GM23248 (cell line): ENCODE results near the gene PAPOLA.

Experiments used
- EZH2 ChIP-seq: fragments of 200-600 bp; sonication (generic); IDR thresholded peaks from 2 replicates; pipeline ENCODE4 v1.6.1; 2018; ENCODE audit warnings: antibody characterized with exemption, mild to moderate bottlenecking; ENCODE audit not compliant: insufficient read depth, poor library complexity, severe bottlenecking
- EZH2phosphoT487 ChIP-seq: fragments of 200-600 bp; sonication (generic); IDR thresholded peaks from 2 replicates; pipeline ENCODE4 v1.6.1; 2018; ENCODE audit warnings: antibody characterized with exemption, moderate library complexity, mild to moderate bottlenecking, low read depth; ENCODE audit not compliant: insufficient read depth

DNA sequence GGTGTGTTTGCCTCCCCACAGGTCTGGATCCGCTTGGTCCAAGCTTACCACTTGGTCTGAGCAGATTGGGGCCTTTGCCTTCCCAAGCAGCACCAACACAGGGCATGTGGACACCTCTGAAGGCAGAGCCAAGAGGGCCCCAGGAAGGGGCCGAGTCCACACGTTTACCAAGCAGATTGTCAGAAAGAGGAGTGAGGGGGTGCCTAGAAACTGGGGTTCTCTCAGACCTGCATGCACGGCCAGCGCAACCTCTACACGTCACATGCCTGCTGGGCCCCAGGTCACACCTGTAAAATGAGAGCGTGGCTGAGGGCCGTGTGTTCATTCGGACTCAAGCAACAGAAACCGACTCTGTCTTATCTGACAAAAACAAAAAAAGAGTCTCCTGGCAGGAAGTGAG lies 96.9 kb downstream of the PAPOLA start:
- TF ChIP-seq EZH2phosphoT487, result no peak
- TF ChIP-seq EZH2, result no peak
